Activated T-helper 1 cell treated with anti-CD3 and anti-CD28 coated beads, Interleukin-12 subunit alpha, Interleukin-12 subunit beta, Interleukin-2, Interleukin-4 antibody, amounts not matched to agents 30 ng/mL and 10 ng/mL and 1 ng/mL, durations not matched to agents 14 hours and 24 hours and 36 hours (primary cell): ENCODE results near the gene CRYGN. TPM values are rescaled to one million over a fixed set of nuclear protein-coding genes. Genes with fewer than 3 reads are reported as not detected.

ENCODE experiments used
- DNase-seq: peaks from one replicate; pipeline ENCODE4 v3.0.0; 2021; ENCODE audit warnings: low spot score
- H3K27ac Mint-ChIP-seq: one replicate; pipeline ENCODE4 v1.8.0; 2021; ENCODE audit warnings: mild to moderate bottlenecking, mixed read lengths
- H3K27me3 Mint-ChIP-seq: one replicate; pipeline ENCODE4 v1.8.0; 2022; ENCODE audit warnings: mild to moderate bottlenecking, moderate library complexity, mixed read lengths; ENCODE audit not compliant: insufficient read depth
- H3K36me3 Mint-ChIP-seq: one replicate; pipeline ENCODE4 v1.8.0; 2021; ENCODE audit warnings: low read depth, mixed read lengths
- H3K4me1 Mint-ChIP-seq: one replicate; pipeline ENCODE4 v1.8.0; 2021; ENCODE audit warnings: low read depth, mixed read lengths
- H3K4me3 Mint-ChIP-seq: one replicate; pipeline ENCODE4 v1.8.0; 2021; ENCODE audit warnings: mild to moderate bottlenecking, moderate library complexity, mixed read lengths
- H3K9me3 Mint-ChIP-seq: one replicate; pipeline ENCODE4 v1.8.0; 2021; ENCODE audit warnings: mixed read lengths
- intact Hi-C: fragments of 100-400 bp; cut with micrococcal nuclease; formaldehyde crosslinking; loops from one replicate; pipeline ENCODE4 v1.15.1; 2024
- total RNA-seq: library from RNA; stranded (reverse); gene quantifications from 2 replicates; pipeline ENCODE4 v1.2.3, GENCODE V29; 2022

The CRYGN gene
- total RNA-seq, 1 donor from 2014 or later: not detected

DNA sequence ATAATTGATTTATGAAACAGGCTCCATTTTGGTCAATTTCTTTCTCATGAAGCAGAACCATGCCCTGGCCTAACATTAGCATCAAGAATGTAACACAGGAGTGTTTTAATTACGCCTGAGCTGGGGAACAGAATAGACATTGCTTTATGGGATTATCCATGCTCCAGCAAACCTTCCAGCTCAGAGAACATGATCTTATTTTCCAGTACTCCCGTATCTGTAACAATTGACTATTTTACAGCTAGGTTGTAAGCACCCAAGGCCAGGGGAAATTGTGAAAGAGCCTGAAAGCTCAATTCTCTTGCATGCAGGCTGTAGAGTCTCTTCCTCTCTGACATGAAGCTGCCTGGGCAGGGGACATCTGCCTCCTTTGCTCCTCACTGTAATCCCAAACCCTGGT is 30.8 kb upstream of the CRYGN start:
- peaks cover 56% of the 10 kb centered on the region for H3K4me1 Mint-ChIP-seq
- no peak overlapping the region for H3K27ac Mint-ChIP-seq

DNA sequence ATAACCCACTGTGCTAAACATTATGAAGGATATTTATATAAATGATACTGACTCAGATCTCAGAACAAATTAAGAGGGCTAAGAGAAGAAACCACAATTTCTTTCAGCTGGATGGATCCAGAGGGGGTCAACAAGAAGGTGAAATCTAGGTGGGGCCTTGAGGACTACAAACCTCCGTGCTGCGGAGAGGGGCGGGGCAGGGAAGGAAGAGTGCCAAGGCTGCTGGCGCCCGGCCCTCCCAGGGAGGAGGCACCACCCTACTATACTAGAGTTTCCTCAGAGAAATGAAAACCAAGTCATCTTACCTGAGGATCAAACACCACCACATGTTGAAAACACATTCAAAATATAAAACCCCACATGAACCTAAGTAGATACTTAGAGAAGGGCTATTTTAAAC is 29.3 kb upstream of the CRYGN start:
- no peaks in the 10 kb centered on the region for H3K27me3 Mint-ChIP-seq
- peaks cover 76% of the 10 kb centered on the region for H3K36me3 Mint-ChIP-seq
- H3K4me1 Mint-ChIP-seq: peaks cover 56% of the 10 kb centered on the region
- H3K9me3 Mint-ChIP-seq: peaks cover 4% of the 10 kb centered on the region
- DNase-seq: no peak
- H3K4me3 Mint-ChIP-seq: no peak overlapping the region
- H3K27ac Mint-ChIP-seq: no peak overlapping the region
- intact Hi-C loops: no loop called here

More for the DNA sequence above, 30.8 kb upstream of the CRYGN start:
- intact Hi-C loops: loop anchor here (1.0 to 5.0 kb wide), 3 partner anchors 48 to 288 kb away; no protein-coding TSS in a partner anchor
- no peaks in the 10 kb centered on the region for H3K9me3 Mint-ChIP-seq
- H3K4me3 Mint-ChIP-seq: no peak overlapping the region
- peaks cover 63% of the 10 kb centered on the region for H3K36me3 Mint-ChIP-seq
- H3K27me3 Mint-ChIP-seq: no peaks in the 10 kb centered on the region
- no peak for DNase-seq

DNA sequence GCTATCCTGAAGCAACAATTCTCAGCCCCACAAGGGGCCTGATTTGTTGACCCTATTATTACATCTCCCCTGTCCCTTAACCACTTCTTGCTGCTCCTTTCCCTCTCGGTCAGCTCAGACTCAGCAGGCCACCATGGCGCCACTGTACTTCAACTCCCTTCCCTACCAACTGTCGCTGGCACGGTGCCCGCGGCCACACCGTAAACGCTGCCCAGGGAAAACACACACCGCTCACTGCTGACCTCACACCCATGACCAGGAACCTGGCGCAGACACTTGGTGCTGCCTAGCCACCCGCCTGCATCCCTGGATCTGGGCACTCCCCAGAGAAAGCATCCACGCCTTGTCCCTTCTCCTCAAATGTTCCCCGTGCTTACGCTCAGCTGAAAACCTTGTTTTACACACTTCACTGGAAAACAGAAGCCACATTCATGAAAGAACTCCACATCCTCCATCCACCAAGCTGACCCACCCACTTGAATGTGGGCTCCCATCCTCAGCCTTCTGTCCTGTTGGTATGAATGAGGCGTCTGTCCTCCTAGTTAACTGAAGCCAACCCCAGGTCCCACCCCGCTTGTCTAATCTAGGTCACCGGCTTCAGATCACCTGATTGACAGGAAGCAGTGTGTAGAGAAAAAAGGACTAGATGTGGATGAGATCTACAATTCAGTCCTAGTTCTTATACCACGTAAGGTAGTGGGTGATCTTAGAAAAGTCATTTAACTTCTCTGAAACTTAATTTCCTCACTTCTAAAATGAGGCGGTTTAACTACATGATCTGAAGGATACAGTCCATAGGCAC is 28.5 kb upstream of the CRYGN start:
- H3K27ac Mint-ChIP-seq: no peak overlapping the region
- intact Hi-C loops: no loop called here
- peaks cover 13% of the 10 kb centered on the region for H3K9me3 Mint-ChIP-seq
- no peak overlapping the region for H3K4me3 Mint-ChIP-seq
- peaks cover 52% of the 10 kb centered on the region for H3K4me1 Mint-ChIP-seq
- no peaks in the 10 kb centered on the region for H3K27me3 Mint-ChIP-seq
- H3K36me3 Mint-ChIP-seq: peaks cover 79% of the 10 kb centered on the region
- DNase-seq: no peak

DNA sequence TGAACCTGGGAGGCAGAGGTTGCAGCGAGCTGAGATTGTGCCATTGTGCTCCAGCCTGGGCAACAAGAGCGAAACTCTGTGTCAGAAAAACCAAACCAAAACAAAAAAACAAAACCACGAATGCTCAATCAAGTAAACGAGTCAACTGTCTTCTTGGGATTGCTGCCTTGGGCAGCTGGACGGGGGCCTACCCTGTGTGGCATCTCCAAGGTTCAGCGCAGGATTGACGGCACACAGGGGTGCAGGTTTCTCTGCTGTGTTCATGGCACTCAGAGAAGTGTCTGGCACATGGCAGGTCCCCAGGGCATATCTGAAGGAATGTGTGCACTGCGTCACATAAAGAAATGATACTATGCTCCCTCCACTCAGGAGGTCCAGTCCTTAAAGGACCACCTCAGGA is 25.2 kb upstream of the CRYGN start:
- no peak overlapping the region for H3K4me3 Mint-ChIP-seq
- H3K27me3 Mint-ChIP-seq: no peaks in the 10 kb centered on the region

DNA sequence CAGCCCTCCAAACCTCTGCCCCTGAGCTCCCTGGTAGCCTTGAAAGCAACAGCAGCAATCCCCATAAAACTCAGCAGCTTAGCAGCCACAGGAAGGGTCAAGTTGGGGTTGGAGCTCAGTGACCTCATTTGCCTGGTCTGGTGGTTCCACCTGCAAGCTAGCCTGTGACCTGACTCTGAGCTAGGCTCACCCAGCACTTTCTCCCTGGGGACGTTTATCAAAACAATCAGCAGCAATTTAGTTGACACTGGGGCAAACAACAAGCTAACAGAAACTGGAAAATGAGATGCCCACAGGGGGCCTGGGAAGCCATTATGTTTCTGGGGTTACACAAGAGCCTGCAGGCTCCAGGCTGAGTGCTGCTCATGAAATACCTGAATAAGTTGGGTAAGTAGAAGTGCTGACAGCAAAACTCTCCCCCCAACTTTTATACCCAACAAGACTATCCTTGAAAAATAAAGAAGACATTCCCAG is 22.4 kb upstream of the CRYGN start:
- DNase-seq: no peak
- intact Hi-C loops: no loop called here
- H3K27ac Mint-ChIP-seq: no peak overlapping the region
- H3K4me3 Mint-ChIP-seq: no peak overlapping the region
- H3K36me3 Mint-ChIP-seq: peaks cover 36% of the 10 kb centered on the region
- H3K9me3 Mint-ChIP-seq: peaks cover 32% of the 10 kb centered on the region
- no peaks in the 10 kb centered on the region for H3K4me1 Mint-ChIP-seq
- no peaks in the 10 kb centered on the region for H3K27me3 Mint-ChIP-seq

More for the DNA sequence above, 25.2 kb upstream of the CRYGN start:
- Mint-ChIP-seq H3K27ac (no peak overlapping the region), H3K4me1 (peaks cover 23% of the 10 kb centered on the region), H3K36me3 (peaks cover 64% of the 10 kb centered on the region), H3K9me3 (peaks cover 32% of the 10 kb centered on the region)
- no peak for DNase-seq
- intact Hi-C loops: no loop called here

DNA sequence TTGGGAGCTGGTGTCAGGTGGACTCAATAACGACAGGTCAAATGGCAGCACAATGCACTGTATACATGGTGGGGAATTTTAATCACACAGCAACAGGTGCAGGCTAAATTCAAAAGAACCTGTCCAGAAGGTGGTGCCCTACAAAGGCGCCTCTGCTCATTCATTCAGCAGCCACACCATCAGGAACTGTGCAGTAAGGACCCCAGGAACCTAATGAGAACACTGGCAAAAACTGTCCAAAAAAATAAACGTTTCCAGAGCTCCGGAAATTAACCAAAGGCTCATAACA is 21.9 kb upstream of the CRYGN start:
- no peaks in the 10 kb centered on the region for H3K27me3 Mint-ChIP-seq
- H3K4me3 Mint-ChIP-seq: no peak overlapping the region
- intact Hi-C loops: no loop called here
- no peak for DNase-seq
- H3K4me1 Mint-ChIP-seq: no peaks in the 10 kb centered on the region
- no peak overlapping the region for H3K27ac Mint-ChIP-seq
- H3K9me3 Mint-ChIP-seq: peaks cover 32% of the 10 kb centered on the region
- peaks cover 33% of the 10 kb centered on the region for H3K36me3 Mint-ChIP-seq

DNA sequence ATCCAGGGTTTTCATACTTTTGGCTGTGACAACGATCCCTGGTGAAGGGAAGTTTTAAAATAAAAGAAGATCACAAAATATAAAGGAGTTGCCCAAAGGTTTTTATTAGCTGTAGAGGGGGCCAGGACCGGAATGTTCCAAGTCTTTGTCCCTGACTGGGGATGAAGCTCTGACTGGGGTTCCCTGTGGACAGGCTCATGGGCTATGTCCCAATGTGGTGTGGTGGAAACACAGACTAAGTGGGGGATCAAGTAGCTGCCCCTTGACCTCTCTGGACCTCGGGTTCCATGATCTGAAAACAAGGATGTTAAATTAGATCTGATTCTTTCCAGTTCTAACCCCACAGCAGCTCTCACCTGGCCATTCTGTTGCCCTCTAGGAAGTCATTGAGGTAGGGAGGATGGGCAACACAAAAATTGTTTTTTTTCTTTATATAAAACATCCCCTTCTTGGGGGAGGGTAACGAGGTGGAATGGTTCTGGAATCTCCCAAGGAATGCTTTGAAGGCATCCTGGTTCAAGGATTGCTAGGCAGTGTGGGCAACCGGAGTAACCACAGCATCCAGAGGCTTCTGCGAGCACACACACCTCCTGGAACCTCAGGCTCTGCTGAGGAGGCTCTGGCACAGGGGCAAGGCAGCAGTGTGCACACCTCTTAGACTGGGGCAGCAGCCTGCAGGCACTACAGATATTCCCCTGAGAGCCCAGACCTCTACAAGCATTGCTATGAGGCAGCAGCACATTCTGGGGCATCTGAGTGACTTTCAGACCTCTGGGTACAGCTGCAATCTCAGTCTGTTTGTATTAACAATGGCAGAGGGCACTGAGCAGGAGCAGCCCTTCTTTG is 21.4 kb upstream of the CRYGN start:
- H3K36me3 Mint-ChIP-seq: peaks cover 33% of the 10 kb centered on the region

DNA sequence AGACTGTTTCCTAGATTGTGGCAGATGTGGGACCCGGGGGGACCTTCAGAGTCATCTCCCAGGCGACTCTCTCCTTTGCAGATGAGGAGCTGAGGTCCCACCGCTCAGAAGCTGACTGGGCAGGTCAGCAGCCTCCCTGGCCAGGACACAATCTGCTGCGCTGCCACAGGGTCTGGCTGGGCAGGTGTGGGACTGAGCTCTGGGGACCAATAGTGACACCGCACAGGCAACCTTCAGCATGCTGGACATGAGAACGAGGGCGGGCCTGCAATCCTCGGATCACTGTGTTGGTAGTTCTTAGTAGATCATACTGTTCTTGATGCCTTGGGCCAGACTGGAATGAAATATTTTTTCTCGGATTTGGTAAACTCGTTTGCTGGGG is 20.5 kb upstream of the CRYGN start:
- Mint-ChIP-seq H3K27me3 (no peaks in the 10 kb centered on the region), H3K27ac (no peak overlapping the region), H3K36me3 (peaks cover 26% of the 10 kb centered on the region), H3K4me3 (no peak overlapping the region), H3K9me3 (peaks cover 32% of the 10 kb centered on the region), H3K4me1 (no peaks in the 10 kb centered on the region)
- no peak for DNase-seq
- intact Hi-C loops: no loop called here

More for the DNA sequence above, 21.4 kb upstream of the CRYGN start:
- H3K4me3 Mint-ChIP-seq: no peak overlapping the region
- no peaks in the 10 kb centered on the region for H3K4me1 Mint-ChIP-seq
- no peaks in the 10 kb centered on the region for H3K27me3 Mint-ChIP-seq
- intact Hi-C loops: no loop called here
- H3K9me3 Mint-ChIP-seq: peaks cover 32% of the 10 kb centered on the region
- no peak overlapping the region for H3K27ac Mint-ChIP-seq
- no peak for DNase-seq

DNA sequence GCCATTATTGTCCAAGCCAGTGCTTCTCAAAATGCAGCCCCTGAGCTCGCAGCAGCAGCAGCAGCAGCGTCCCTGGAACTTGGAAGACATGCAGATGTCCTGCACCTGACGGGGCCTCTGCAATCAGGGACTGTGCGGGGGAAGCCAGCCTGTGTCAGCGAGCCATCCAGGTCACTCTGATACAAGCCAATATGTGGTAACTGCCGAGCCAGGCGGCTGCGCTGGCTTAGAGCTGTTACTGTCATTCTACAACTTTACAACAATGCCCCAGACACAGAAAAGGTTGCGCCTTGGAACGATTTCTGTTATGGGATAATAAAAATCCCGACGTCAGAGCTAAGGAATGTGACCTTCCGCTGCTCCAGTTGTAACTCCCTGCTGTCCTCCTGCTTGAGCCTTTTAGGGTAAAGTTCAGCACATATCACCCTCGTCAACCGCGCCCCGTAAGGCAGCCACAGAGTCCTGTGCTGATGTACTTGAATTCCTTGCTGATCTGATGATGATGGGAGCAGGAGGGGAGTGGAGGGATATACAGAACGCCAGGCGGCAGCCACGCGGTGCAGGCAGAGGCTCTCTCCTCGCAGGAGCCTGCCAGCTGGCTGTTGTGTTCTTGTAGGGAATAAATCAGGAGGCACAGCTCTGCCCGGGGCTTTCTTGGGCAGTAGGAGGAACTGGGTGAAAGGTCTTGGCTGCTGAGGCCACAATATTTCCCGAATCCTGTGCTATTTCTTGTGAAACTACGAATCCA is 20.0 kb upstream of the CRYGN start:
- Mint-ChIP-seq H3K27me3 (no peaks in the 10 kb centered on the region), H3K9me3 (peaks cover 32% of the 10 kb centered on the region), H3K27ac (no peak overlapping the region), H3K4me1 (no peaks in the 10 kb centered on the region), H3K36me3 (peaks cover 20% of the 10 kb centered on the region), H3K4me3 (no peak overlapping the region)
- intact Hi-C loops: no loop called here
- DNase-seq: no peak

DNA sequence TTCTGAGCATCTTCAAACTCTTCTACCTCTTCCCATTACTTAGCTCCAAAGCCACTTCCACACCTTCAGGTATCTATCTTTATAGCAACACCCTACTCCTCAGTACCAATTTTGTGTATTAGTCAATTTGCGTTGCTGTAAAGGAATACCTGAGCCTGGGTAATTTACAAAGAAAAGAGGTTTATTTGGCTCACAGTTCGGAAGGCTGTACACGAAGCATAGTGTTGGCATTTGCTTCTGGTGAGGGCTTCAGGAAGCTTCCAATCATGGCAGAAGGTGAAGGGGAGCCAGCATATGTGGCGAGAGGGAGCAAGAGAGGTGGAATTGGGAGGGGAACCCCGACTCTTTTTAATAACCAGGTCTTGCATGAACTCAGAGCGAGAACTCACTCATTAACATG is 17.6 kb upstream of the CRYGN start:
- Mint-ChIP-seq H3K27me3 (peaks cover 4% of the 10 kb centered on the region), H3K4me1 (no peaks in the 10 kb centered on the region), H3K4me3 (no peak overlapping the region), H3K27ac (no peak overlapping the region), H3K9me3 (peaks cover 11% of the 10 kb centered on the region), H3K36me3 (peaks cover 3% of the 10 kb centered on the region)
- no peak for DNase-seq
- intact Hi-C loops: no loop called here

DNA sequence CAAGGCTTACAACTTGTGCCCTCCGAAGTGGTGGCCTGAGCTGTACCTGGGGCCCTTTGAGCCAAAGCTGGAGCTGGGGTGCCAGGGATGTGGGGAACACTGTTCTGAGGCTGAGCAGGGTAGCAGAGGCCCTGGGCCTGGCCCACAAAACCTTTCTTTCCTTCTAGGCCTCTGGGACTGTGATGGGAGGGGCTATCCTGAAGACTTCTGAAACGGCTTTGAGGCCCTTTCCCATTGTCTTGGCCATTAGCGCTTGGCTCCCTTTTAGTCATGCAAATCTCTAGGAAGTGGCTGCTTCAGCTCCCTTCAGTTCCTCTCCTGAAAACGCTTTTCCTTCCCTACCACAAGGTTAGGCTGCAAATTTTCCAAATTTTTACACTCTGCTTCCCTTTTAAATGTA is 16.8 kb upstream of the CRYGN start:
- H3K36me3 Mint-ChIP-seq: peaks cover 3% of the 10 kb centered on the region
- intact Hi-C loops: no loop called here

DNA sequence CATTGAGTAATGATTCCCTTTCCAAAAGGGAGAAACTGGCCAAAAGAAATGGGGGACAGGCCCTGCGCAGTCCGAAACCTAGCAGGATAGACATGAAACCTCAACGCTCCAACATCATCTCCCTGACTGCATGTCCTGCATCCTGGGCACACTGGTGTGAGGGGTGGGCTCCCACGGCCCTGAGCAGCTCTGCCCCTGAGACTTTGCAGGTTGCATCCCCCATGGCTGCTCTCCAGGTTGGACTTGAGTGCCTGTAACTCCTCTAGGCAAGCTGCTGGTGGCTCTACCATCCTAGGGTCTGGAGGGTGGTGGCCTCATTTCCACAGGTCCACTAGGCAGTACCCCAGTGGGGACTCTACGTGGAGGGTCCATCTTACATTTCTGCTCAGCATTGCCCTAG is 16.3 kb upstream of the CRYGN start:
- intact Hi-C loops: no loop called here
- peaks cover 2% of the 10 kb centered on the region for H3K36me3 Mint-ChIP-seq
- H3K4me3 Mint-ChIP-seq: no peak overlapping the region
- no peak overlapping the region for H3K27ac Mint-ChIP-seq
- H3K27me3 Mint-ChIP-seq: peaks cover 4% of the 10 kb centered on the region
- DNase-seq: no peak
- peaks cover 2% of the 10 kb centered on the region for H3K9me3 Mint-ChIP-seq
- H3K4me1 Mint-ChIP-seq: no peaks in the 10 kb centered on the region

More for the DNA sequence above, 16.8 kb upstream of the CRYGN start:
- H3K4me1 Mint-ChIP-seq: no peaks in the 10 kb centered on the region
- no peak overlapping the region for H3K27ac Mint-ChIP-seq
- no peak overlapping the region for H3K4me3 Mint-ChIP-seq
- no peak for DNase-seq
- peaks cover 4% of the 10 kb centered on the region for H3K27me3 Mint-ChIP-seq
- peaks cover 7% of the 10 kb centered on the region for H3K9me3 Mint-ChIP-seq

DNA sequence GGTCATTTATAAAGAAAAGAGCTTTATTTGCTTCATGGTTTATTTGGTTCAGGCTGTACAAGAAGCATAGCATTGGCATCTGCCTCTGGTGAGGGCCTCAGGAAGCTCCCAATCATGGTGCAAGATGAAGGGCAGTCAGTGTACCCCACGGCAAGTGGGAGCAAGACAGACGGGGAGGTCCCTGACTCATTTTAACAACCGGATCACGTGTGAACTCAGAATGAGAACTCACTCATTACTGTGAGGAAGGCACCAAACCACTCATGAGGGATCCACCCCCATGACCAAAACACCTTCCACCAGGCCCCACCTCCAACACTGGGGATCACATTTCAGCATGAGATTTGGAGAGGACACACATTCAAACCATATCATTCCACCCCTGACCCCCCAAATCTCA is 15.7 kb upstream of the CRYGN start:
- DNase-seq: no peak
- no peaks in the 10 kb centered on the region for H3K9me3 Mint-ChIP-seq
- H3K4me1 Mint-ChIP-seq: no peaks in the 10 kb centered on the region
- intact Hi-C loops: no loop called here
- no peak overlapping the region for H3K27ac Mint-ChIP-seq
- no peaks in the 10 kb centered on the region for H3K36me3 Mint-ChIP-seq
- peaks cover 6% of the 10 kb centered on the region for H3K27me3 Mint-ChIP-seq
- no peak overlapping the region for H3K4me3 Mint-ChIP-seq
